ENCODE measurements around the gene CRB2. TPM values are rescaled to one million over a fixed set of nuclear protein-coding genes. Genes with fewer than 3 reads are reported as not detected.

CRB2 gene
- total and polyA plus RNA-seq, 2 donors: 0.42 to 0.51 TPM

DNA sequence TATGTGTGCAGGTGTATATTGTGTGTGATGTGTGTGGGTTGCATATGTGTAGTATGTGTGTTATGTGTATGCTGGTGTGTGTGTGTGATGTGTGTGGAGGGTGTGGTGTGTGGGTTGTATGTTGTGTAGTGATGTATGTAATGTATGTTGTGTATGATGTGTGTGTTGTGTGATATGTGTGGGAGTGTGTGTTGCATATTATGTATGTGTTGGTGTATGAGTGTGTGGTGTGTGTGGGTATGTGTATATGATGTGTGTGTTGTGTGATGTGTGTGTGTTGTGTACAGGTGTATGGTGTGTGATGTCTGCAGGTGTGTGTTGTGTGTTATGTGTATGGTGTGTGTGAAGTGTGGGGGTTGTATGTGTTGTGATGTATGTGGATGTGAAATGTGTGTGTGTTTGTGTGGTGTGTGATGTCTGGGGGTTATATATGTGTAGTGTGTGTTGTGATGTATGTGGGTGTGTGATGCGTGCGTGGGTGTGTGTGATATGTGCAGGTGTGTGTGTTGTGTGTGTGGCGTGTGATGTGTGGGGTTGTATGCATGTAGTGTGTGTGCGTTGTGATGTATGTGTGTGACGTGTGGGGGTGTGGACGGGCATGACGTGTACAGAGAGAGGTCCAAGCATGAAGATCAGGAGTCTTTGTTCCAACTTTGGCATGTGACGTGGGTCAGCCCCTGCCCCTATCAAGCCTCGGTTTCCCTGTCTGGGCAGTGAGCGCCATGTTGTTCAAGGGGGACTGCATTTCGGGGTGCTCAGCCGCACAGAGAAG is 8.5 kb upstream of the CRB2 start:
- Histone ChIP-seq H3K36me3 (ENCODE audit: insufficient read depth) (no peaks in the 10 kb centered on the region), H3K4me3 (ENCODE audit: low read depth, low read length) (no peak overlapping the region), H3K4me1 (ENCODE audit: insufficient read depth) (no peaks in the 10 kb centered on the region), H3K27ac (ENCODE audit: low read depth) (no peak overlapping the region)
- DNase-seq (ENCODE audit: extremely low spot score): no peak
- WGBS: 68% methylated on average over 12 of the region's 12 CpGs

DNA sequence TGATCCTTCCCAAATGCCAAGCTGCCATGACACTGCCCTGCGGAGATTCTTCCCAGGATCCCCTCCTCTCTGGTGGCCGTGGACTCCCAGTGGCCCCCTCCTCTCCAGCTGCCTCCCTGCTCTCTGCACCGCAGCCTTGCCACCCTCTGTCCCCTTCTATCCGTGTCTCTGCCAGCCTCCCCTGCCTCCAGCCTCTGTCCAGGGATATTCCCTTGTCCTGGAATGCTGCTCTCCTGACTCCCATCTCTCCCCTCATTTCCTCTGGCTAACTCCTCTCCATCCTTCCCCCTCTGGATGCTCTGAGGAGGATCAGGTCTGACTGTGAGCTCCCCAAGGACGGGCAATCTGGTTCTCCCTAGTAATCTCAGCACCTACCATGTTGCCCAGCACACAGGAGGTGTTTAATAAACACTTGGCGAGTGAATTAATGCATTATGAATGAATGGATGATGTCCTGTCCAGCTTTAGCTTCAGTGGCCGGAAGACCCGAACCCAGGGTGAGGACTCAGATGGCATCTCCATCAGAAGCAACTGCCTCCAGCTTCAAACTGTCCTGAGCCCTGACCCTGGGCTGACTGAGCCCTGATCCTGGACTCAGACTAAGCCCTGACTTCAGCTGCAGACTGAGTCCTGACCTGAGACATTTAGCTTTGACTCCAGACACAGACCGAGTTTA is 7.5 kb upstream of the CRB2 start:
- no peak for DNase-seq (ENCODE audit: extremely low spot score)
- no peak overlapping the region for H3K27ac ChIP-seq (ENCODE audit: low read depth)
- no peak overlapping the region for H3K4me3 ChIP-seq (ENCODE audit: low read depth, low read length)
- 62% methylated on average over 9 of the region's 9 CpGs for WGBS
- no peaks in the 10 kb centered on the region for H3K4me1 ChIP-seq (ENCODE audit: insufficient read depth)
- no peaks in the 10 kb centered on the region for H3K36me3 ChIP-seq (ENCODE audit: insufficient read depth)

DNA sequence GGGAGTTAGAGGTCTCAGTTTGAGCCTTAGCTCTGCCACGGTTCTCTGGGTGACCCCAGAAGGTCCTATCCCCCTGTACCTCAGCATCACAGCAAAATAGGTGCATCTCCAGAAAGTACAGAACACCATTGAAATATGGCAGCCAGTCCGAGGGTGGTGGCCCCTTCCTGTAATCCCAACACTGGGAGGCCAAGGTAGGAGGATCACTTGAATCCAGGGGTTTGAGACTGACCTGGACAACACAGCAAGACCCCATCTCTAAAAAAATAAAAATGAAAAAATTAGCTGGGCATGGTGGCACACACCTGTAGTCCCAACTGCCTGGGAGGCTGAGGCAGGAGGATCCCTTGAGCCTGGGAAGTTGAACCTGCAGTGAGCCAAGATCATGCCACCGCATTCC is 7.0 kb upstream of the CRB2 start:
- H3K27ac ChIP-seq (ENCODE audit: low read depth): no peak overlapping the region
- H3K36me3 ChIP-seq (ENCODE audit: insufficient read depth): no peaks in the 10 kb centered on the region
- no peak for DNase-seq (ENCODE audit: extremely low spot score)
- no peaks in the 10 kb centered on the region for H3K4me1 ChIP-seq (ENCODE audit: insufficient read depth)
- no peak overlapping the region for H3K4me3 ChIP-seq (ENCODE audit: low read depth, low read length)
- 58% methylated on average over 3 of the region's 3 CpGs for WGBS

DNA sequence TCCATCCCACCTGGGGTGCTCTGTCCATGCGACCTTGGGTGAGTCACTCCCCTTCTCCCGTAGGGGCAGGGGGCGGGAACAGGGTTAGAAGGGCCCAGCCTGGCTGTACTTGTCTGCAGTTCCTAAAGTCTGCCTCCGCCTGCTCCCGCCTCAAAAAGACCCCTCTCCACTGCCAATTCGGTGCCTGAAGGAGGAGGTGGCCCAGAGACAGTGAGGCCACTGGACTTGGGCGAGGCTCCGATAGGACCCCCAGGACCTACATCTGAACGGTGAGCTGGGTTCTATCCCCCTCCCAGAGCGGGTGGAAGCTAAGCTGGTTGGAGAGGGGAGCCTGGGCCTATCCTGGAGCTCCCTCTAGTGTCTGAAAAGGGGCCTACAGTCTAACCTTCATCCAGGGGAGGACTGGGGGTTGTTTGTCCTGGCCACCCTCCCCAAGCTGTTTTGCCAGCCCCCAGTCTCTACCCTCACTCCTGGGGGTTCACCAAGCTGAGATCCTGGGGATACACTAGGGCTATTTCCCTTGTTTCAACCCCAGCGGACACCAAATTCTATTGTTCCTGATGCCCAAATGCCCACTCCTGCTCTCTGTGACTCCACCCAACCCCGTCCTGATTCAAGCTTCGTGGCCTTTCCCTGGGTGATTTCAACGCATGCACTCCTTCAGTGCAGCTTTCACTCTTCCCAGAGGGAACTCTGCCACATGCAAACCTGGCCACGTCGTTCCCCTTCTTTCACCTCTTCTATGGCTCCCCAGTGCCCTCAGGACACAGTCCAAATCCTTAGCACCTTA is 6.1 kb upstream of the CRB2 start:
- Histone ChIP-seq H3K4me1 (ENCODE audit: insufficient read depth) (no peaks in the 10 kb centered on the region), H3K4me3 (ENCODE audit: low read depth, low read length) (no peak overlapping the region), H3K27ac (ENCODE audit: low read depth) (no peak overlapping the region), H3K36me3 (ENCODE audit: insufficient read depth) (no peaks in the 10 kb centered on the region)
- no peak for DNase-seq (ENCODE audit: extremely low spot score)
- 24% methylated on average over 16 of the region's 16 CpGs for WGBS

DNA sequence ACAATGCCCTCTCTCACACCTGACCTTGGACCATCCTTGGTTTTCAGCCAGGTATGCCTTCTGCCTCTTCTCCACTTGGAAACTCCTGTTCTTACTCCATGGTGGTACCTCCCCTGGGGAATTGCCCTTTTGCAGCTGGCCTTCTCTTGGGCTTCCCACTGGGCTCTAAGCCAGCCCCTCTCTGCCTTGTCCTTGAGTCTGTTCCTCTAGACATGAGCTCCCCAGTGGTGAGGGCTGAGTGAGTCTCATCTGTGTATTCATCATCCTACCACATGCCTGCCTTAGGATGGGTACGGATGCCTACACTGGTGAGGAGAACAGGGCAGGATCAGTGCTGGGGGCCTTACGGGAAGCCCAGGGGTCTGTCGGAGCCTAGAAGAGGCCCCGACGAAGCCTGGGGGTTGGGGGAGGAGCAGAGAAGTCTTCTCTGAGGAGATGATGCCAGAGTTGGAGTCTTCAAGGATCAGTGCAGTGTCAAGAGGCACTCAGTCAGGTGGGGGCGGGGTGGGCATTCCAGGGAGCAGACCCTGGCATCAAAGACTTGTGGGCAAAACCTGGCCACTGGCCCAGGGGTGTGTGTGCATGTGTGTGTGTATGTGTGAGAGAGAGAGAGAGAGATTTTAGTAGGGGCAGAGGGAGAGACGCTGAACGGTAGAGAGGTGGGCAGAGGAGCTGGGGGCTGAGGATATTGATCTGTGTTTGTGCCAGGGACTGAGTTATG is 5.2 kb upstream of the CRB2 start:
- Histone ChIP-seq H3K4me1 (ENCODE audit: insufficient read depth) (no peaks in the 10 kb centered on the region), H3K4me3 (ENCODE audit: low read depth, low read length) (no peak overlapping the region), H3K27ac (ENCODE audit: low read depth) (no peak overlapping the region), H3K36me3 (ENCODE audit: insufficient read depth) (no peaks in the 10 kb centered on the region)
- DNase-seq (ENCODE audit: extremely low spot score): no peak
- 71% methylated on average over 8 of the region's 8 CpGs for WGBS

DNA sequence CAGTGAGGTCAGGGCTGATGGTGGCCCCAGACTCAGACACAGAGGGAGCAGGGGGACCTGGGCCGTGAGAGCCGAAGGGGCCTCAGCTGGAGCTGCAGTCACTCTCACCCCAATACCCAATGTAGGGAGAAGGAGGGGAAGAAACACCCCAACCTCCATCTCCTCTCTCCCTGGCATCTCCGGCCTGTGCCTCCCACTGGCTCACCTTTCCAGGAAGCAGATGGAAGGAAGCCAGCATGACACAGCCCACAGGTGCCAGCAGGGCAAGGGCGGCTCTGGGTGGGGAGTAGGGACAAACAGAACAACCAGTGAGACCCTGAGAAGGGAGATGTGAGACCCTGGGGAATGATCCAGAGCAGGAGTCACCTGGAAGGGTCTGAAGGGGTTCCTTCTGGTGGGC is 3.0 kb upstream of the CRB2 start:
- Histone ChIP-seq H3K27ac (ENCODE audit: low read depth) (no peak overlapping the region), H3K4me3 (ENCODE audit: low read depth, low read length) (no peak overlapping the region), H3K4me1 (ENCODE audit: insufficient read depth) (no peaks in the 10 kb centered on the region), H3K36me3 (ENCODE audit: insufficient read depth) (no peaks in the 10 kb centered on the region)
- no peak for DNase-seq (ENCODE audit: extremely low spot score)
- 87% methylated on average over 4 of the region's 4 CpGs for WGBS

DNA sequence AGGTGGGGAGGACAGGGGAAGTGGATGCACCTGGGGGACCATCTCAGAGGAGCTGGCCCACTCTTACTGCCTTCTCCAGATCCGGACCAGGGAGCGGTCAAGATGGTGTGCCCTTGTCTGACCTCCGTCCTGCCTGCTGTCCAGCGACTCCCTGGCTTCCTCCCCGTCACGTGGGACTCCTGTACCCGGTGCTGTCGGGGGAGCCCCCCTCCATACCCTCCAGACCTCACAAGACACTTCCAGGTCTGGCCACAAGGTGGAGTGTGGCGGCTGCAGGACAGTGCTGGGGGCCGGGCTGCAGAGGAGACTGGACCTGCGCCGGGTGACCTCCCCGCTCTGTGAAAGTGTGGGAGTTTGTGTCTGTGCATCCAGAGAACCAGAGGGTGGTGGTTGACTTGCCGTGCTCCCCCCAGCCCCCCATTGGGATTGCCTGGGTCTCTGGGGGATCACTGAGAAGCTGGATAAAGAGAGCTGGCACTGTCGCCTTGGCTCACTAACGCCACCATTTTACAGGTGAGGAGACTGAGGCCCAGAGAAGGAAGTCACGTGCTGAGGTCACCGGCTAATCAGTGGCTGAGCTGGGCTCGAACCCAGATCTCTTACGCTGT is 1.9 kb upstream of the CRB2 start:
- WGBS: 22% methylated on average over 20 of the region's 20 CpGs
- no peaks in the 10 kb centered on the region for H3K36me3 ChIP-seq (ENCODE audit: insufficient read depth)
- DNase-seq (ENCODE audit: extremely low spot score): no peak
- H3K4me3 ChIP-seq (ENCODE audit: low read depth, low read length): no peak overlapping the region
- no peaks in the 10 kb centered on the region for H3K4me1 ChIP-seq (ENCODE audit: insufficient read depth)
- no peak overlapping the region for H3K27ac ChIP-seq (ENCODE audit: low read depth)

DNA sequence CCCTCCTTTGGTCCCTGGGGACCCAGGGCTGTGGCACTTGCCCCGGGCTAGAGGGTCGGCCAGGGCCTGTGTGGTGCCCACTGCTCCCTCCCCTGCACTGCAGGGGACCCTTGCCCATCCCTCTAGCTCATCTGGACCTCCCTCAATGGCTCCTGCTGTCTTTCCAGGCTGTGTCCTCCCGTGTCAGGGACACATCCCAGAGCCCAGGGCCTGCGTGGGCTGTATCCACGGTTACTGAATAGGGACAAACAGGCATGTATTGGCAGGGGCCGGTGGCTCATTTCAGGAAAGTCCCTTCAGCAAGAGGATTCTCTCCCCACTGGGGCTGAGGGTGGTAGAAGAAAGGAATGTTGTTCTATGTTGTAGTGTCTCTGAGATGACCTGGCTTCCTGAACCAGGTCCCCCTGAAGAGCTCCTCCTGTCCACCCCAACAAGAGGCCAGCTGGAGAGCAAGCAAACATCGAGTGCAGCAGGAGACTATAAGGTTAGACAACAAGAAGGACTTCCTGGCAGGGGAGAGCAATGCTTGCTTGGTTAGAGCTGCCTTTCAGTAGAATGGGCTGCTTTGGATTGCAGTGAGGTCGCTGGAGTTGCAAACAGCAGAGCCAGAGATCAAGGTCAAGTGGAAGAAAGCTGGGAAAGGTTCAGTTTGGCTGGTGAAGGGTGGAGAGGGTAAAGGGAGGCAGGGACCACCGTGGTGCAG is 1.0 kb upstream of the CRB2 start:
- WGBS: 46% methylated on average over 9 of the region's 9 CpGs
- Histone ChIP-seq H3K4me3 (ENCODE audit: low read depth, low read length) (no peak overlapping the region), H3K36me3 (ENCODE audit: insufficient read depth) (no peaks in the 10 kb centered on the region), H3K27ac (ENCODE audit: low read depth) (no peak overlapping the region), H3K4me1 (ENCODE audit: insufficient read depth) (no peaks in the 10 kb centered on the region)
- no peak for DNase-seq (ENCODE audit: extremely low spot score)

DNA sequence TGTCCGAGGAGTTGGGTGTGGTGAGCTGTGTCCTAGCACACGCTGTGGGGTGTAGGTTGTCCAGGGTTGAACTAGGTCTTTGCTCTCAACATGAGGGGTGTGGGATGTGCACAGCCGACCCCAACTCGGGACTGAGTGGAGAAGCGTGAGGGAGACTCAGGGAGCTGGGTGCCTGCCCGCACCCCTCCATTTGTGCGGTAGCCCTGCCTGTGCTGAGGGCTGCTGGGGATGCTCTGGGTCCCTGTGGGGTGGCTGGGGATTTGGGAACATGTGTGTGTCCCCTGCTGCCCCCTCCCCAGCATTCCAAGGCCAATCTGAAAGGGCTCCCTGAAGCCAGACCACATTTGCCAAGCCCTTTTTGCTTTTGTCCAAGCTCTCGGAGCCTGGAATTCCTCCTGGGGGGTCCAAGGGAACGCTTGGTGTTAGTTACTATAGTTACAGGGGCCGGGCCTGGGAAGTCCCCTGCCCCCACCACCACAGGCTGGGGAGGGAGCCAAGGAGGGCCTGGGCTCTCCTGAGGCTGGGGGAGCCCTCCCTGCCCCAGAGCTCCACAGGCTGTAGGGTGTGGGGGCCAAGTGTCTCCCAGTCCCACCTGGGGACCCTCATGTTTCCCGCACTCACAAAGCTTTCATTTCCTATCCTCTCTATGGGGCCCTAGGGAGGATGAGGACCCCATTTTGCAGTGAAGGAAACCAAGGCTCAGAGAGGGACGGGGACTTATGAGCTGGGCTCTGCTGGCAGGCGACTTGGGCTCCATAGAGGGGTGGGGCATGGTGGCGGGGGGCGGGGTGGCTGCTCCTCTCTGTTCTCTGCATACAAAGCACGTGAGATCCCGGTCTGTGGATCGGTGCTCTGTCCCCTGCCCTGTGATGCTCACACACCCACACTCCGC is 1.1 kb downstream of the CRB2 start:
- H3K36me3 ChIP-seq (ENCODE audit: insufficient read depth): no peaks in the 10 kb centered on the region
- peak overlapping the region; percentile 40 for H3K4me3 ChIP-seq (ENCODE audit: low read depth, low read length)
- 65% methylated on average over 19 of the region's 19 CpGs for whole genome bisulfite sequencing
- DNase-seq (ENCODE audit: extremely low spot score): no peak
- H3K4me1 ChIP-seq (ENCODE audit: insufficient read depth): no peaks in the 10 kb centered on the region
- H3K27ac ChIP-seq (ENCODE audit: low read depth): no peak overlapping the region

DNA sequence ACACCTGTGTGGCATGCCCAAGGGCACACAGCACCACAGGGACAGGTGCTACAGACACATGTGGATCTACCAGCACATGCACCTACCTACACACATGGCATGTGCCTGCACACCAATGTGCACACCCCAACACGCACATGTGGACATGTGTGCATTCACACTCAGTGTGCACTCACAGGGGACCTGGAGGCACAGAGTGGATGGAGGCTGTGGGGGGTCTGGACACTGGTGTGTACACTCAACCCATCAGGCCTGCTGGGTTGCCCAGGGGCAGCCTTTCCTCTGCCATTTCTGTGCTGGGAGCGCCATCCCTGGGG is 1.7 kb downstream of the CRB2 start:
- WGBS: 95% methylated on average over 2 of the region's 2 CpGs
- H3K36me3 ChIP-seq (ENCODE audit: insufficient read depth): no peaks in the 10 kb centered on the region
- H3K4me1 ChIP-seq (ENCODE audit: insufficient read depth): no peaks in the 10 kb centered on the region
- H3K4me3 ChIP-seq (ENCODE audit: low read depth, low read length): no peak overlapping the region
- no peak for DNase-seq (ENCODE audit: extremely low spot score)
- H3K27ac ChIP-seq (ENCODE audit: low read depth): no peak overlapping the region

DNA sequence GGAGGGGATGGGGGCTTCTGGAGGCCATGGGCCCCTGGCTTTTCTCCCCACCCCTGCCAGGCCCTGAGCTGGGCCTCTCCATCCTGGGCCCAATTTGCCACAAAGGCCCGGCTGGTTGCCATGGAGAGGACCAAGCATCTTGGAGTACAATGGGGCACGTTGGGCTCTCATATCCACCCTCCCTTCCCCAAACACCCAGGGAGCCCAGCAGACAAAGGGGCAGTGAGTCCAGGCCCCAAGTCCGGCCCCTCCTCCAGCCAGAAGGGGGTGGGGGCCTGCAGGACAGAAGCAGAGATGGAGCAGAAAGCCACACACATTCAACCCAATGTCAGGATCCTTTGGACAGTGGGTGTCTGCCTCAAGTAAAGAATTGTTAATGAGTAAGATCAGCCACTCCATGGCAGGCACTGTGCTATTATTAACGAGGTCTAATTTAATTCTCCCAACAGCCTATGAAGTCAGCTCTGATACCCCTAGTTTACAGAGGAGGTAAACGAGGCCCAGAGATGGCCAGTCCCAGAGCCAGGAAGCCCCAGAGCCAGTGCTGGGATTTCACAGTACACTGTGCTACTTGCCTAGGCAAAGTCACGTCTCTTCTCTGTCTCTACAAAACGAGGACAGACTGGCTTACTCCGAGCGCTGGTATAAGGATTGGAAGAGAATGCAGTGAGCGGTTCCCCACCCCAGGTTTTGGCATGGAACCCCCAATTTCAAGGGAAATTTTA is 2.3 kb downstream of the CRB2 start:
- WGBS: 86% methylated on average over 10 of the region's 10 CpGs
- no peak for DNase-seq (ENCODE audit: extremely low spot score)
- Histone ChIP-seq H3K36me3 (ENCODE audit: insufficient read depth) (no peaks in the 10 kb centered on the region), H3K27ac (ENCODE audit: low read depth) (no peak overlapping the region), H3K4me3 (ENCODE audit: low read depth, low read length) (no peak overlapping the region), H3K4me1 (ENCODE audit: insufficient read depth) (no peaks in the 10 kb centered on the region)

DNA sequence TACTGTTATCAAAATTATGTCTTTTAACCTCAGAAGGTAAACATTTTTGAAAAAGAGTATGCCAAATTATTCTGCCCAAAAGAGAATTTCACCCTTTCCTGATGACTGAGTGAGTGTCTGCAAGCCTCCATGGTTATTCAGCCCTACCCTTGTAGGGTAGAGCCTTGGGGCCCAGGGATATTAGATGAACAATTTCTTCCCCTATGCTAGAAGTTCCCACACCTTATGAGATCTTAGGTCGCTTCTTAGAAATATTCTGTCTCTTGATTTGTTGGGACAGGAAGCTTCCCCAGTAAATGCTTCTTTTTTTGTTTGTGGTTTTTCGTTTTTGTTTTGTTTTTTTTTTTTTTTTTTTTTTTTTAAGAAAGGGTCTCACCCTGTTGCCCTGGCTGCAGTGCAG is 3.1 kb downstream of the CRB2 start:
- no peak overlapping the region for H3K4me3 ChIP-seq (ENCODE audit: low read depth, low read length)
- WGBS: 74% methylated on average over 2 of the region's 2 CpGs
- no peak overlapping the region for H3K27ac ChIP-seq (ENCODE audit: low read depth)
- H3K36me3 ChIP-seq (ENCODE audit: insufficient read depth): no peaks in the 10 kb centered on the region
- no peak for DNase-seq (ENCODE audit: extremely low spot score)
- no peaks in the 10 kb centered on the region for H3K4me1 ChIP-seq (ENCODE audit: insufficient read depth)
